CD4-positive, alpha-beta T cell (primary cell): Measurements from ENCODE around the gene PAPOLA. TPM values are rescaled to one million over a fixed set of nuclear protein-coding genes. Genes with fewer than 3 reads are reported as not detected.

Source experiments
- ATAC-seq: fragments of 200-7000 bp; cut with Tn5 transposase; one replicate; pipeline ENCODE4 v1.10.0; 2022; ENCODE audit warnings: mild to moderate bottlenecking; ENCODE audit not compliant: poor library complexity
- CTCF ChIA-PET: fragments of 350-600 bp; sonication (Branson Sonifier 250); formaldehyde crosslinking; loops from one replicate; lab custom pipeline; 2021; ENCODE audit warnings: antibody characterized with exemption, inconsistent platforms; lab: Charles Lee
- POLR2A ChIA-PET: fragments of 350-600 bp; sonication (Branson Sonifier 250); formaldehyde crosslinking; loops from one replicate; lab custom pipeline; 2021; ENCODE audit warnings: antibody characterized with exemption, inconsistent platforms; lab: Charles Lee
- DNase-seq, 14 experiments: peaks; one replicate each; pipeline ENCODE4 v3.0.0-alpha.2; 2013 to 2020; ENCODE audit warnings: mixed read lengths in 2 of 14
- H3K27ac ChIP-seq, 2 donors: one replicate each; pipeline versions ENCODE4 v1.5.1 to v1.7.0; 2013; ENCODE audit warnings: low read length in 2 of 2, low read depth in 1 of 2, mild to moderate bottlenecking in 1 of 2
- H3K27me3 ChIP-seq, 2 experiments: 1 replicate in 1 of 2; 2 replicates in 1 of 2; pipeline versions ENCODE4 v1.6.1 to v1.7.0; 2013; ENCODE audit warnings: low read length in 2 of 2, control low read depth in 1 of 2, mild to moderate bottlenecking in 1 of 2, moderate library complexity in 1 of 2; ENCODE audit not compliant: insufficient read depth in 2 of 2, control insufficient read depth in 1 of 2
- H3K36me3 ChIP-seq: one replicate; pipeline ENCODE4 v1.6.1; 2013; ENCODE audit warnings: low read length, control low read depth; ENCODE audit not compliant: insufficient read depth
- H3K4me1 ChIP-seq: one replicate; pipeline ENCODE4 v1.6.1; 2013; ENCODE audit warnings: low read length, control low read depth; ENCODE audit not compliant: insufficient read depth
- H3K4me3 ChIP-seq: one replicate; pipeline ENCODE4 v1.5.1; 2013; ENCODE audit warnings: mild to moderate bottlenecking, low read length, moderate library complexity
- H3K9me3 ChIP-seq, 2 experiments: 1 replicate in 1 of 2; 2 replicates in 1 of 2; pipeline versions ENCODE4 v1.6.1 to v1.7.0; 2013; ENCODE audit warnings: low read length in 2 of 2, mild to moderate bottlenecking in 2 of 2, control low read depth in 1 of 2, moderate library complexity in 1 of 2; ENCODE audit not compliant: control insufficient read depth in 1 of 2, insufficient read depth in 1 of 2
- H3K27ac Mint-ChIP-seq: one replicate; pipeline ENCODE4 v1.8.0; 2020; ENCODE audit warnings: mixed read lengths
- H3K27me3 Mint-ChIP-seq: one replicate; pipeline ENCODE4 v1.8.0; 2021; ENCODE audit warnings: mixed read lengths
- H3K36me3 Mint-ChIP-seq: one replicate; pipeline ENCODE4 v1.8.0; 2021; ENCODE audit warnings: low read depth, mixed read lengths
- H3K4me1 Mint-ChIP-seq: one replicate; pipeline ENCODE4 v1.8.0; 2021; ENCODE audit warnings: low read depth, mixed read lengths
- H3K4me3 Mint-ChIP-seq: one replicate; pipeline ENCODE4 v1.8.0; 2020; ENCODE audit warnings: mild to moderate bottlenecking, mixed read lengths
- H3K9me3 Mint-ChIP-seq: one replicate; pipeline ENCODE4 v1.8.0; 2020; ENCODE audit warnings: mixed read lengths
- intact Hi-C, 2 experiments: fragments of 100-400 bp; cut with DNase I in 1 of 2; cut with micrococcal nuclease in 1 of 2; formaldehyde crosslinking; loops; one replicate each; pipeline versions ENCODE4 v1.15.1 to v1.9.0; 2023 to 2025; cut with DNase I, micrococcal nuclease
- total RNA-seq, 174 experiments: library from RNA in 2 of 174; stranded (reverse) in 2 of 174; gene quantifications; one replicate each; pipeline ENCODE4 v1.2.3 and lab custom pipeline; 2021 to 2026
- TF ChIP-seq, protein P1 (sequence below): fragments of 200-600 bp; IDR thresholded peaks from one replicate; pipeline ENCODE4 v1.8.0; 2022; ENCODE audit warnings: antibody characterized with exemption, mild to moderate bottlenecking

The PAPOLA gene
- total RNA-seq, 2 experiments from 2014 or later, result 140 to 148 TPM

DNA sequence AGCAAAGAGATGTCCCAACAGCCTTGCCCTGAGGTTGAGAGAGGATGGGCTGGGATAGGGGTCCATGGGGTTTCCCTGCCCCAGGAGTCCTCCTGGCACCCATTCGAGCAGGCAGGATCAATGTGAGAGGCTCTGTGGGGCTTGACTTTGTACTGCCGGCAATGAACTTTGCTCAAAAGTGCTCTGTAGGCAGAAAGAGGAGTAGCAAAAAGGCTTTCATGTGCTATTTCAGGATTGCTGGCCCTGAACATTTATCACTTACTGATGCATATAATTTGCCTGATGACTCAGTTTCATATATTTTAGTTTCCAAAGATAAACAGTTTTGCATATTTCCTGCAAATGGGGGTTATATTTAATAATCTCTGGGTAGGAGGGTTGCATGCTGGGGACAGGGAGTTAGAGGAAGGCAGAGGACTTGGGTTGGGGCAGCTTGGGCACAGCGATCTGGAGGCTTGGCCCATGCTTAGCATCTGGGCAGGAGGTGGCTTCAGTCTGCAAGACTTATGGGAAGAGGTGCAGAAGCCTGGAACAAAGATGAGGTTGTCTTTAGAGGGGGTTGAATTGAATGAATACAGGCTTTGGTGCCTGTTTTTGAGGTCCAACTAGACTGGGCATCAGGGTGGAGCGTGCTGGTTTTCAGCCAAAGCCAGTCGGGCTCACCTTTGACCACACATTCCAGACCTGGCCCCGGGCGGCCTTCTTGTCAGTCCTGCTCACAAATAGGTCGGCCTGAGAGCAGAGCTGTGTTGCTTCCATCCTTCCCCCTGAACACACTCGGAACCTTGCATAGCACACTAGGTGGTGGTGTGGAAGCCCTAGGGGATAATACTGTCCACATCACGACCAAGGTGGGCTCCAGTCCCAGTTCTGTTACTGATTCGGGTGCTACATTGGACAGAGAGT, 101.4 kb downstream of the PAPOLA start:
- ATAC-seq, result no peak
- Mint-ChIP-seq H3K9me3 (no peaks in the 10 kb centered on the region), H3K4me1 (no peaks in the 10 kb centered on the region), H3K27ac (no peak overlapping the region), H3K36me3 (no peaks in the 10 kb centered on the region), H3K27me3 (peaks cover 39% of the 10 kb centered on the region), H3K4me3 (no peak overlapping the region)
- Histone ChIP-seq H3K36me3 (no peaks in the 10 kb centered on the region), H3K27me3 (peaks cover 2 to 4% of the 10 kb centered on the region in 2 experiments), H3K4me3 (no peak overlapping the region), H3K27ac (no peak overlapping the region), H3K9me3 (peaks cover 0 to 9% of the 10 kb centered on the region in 2 experiments), H3K4me1 (no peaks in the 10 kb centered on the region)
- no peak for DNase-seq
- intact Hi-C loops, result no loop called here
- ChIA-PET CTCF (no interaction called here), POLR2A (no interaction called here)
- TF ChIP-seq, protein P1, sequence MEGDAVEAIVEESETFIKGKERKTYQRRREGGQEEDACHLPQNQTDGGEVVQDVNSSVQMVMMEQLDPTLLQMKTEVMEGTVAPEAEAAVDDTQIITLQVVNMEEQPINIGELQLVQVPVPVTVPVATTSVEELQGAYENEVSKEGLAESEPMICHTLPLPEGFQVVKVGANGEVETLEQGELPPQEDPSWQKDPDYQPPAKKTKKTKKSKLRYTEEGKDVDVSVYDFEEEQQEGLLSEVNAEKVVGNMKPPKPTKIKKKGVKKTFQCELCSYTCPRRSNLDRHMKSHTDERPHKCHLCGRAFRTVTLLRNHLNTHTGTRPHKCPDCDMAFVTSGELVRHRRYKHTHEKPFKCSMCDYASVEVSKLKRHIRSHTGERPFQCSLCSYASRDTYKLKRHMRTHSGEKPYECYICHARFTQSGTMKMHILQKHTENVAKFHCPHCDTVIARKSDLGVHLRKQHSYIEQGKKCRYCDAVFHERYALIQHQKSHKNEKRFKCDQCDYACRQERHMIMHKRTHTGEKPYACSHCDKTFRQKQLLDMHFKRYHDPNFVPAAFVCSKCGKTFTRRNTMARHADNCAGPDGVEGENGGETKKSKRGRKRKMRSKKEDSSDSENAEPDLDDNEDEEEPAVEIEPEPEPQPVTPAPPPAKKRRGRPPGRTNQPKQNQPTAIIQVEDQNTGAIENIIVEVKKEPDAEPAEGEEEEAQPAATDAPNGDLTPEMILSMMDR, result no peak

DNA sequence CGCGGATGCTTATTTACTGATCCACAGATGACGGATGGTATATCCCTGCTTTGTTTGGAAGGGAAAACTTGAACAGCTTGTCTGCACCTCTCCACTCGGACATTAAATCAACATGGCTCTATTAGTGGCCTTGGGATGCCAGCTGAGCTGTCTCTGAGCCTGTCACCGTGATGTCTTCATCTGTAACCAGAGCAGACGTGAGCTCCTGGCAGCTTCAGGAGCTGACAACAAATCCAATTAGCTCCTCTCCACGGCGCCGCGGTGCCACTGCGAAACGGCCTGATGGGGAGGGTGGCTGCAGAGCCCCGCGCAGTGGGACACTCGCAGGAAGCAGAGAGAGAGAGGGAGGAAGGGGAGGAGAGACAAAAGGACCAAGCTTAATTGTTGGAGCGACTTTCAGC, 112.3 kb downstream of the PAPOLA start:
- Histone ChIP-seq H3K36me3 (no peaks in the 10 kb centered on the region), H3K27ac (no peak overlapping the region), H3K27me3 (peaks cover 7 to 8% of the 10 kb centered on the region in 2 experiments), H3K9me3 (no peaks in the 10 kb centered on the region), H3K4me1 (no peaks in the 10 kb centered on the region), H3K4me3 (no peak overlapping the region)
- TF ChIP-seq, protein P1, result no peak
- no peaks in the 10 kb centered on the region for H3K4me1 Mint-ChIP-seq
- ATAC-seq (no peak), DNase-seq (no peak)
- peaks cover 44% of the 10 kb centered on the region for H3K27me3 Mint-ChIP-seq
- intact Hi-C loops, result no loop called here
- ChIA-PET CTCF (no interaction called here), POLR2A (no interaction called here)
- no peaks in the 10 kb centered on the region for H3K36me3 Mint-ChIP-seq
- H3K4me3 Mint-ChIP-seq, result no peak overlapping the region
- no peaks in the 10 kb centered on the region for H3K9me3 Mint-ChIP-seq
- H3K27ac Mint-ChIP-seq, result no peak overlapping the region

DNA sequence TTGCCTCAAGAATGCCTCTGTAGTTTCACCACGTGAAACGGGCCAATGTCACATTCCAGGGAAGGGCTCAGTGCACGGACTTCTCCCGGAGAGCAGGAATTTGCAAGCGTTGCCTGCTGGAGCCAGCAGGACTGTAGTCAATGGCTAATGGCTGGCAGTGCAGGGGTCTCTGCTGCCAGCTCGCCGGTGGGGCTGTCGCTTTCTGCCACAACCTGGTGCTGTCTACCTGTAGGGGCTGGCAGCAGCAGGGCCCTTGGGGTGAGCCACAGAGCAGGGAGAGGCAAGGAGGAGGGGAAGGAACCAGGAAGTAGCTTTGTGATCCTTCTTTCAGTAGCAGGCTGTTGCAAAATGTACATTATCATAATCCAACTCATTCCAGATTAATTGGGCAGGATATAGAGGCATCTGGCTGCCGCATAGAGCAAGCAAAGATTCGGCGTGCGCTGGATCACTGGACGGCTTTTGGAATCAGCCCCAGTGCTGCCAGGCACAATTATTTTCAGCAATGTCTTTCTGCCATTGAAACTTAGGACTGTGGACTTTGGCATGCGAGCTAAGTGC, 114.1 kb downstream of the PAPOLA start:
- Mint-ChIP-seq H3K36me3 (no peaks in the 10 kb centered on the region), H3K27me3 (peaks cover 45% of the 10 kb centered on the region), H3K4me1 (no peaks in the 10 kb centered on the region), H3K4me3 (no peak overlapping the region), H3K27ac (no peak overlapping the region), H3K9me3 (no peaks in the 10 kb centered on the region)
- no peak overlapping the region for H3K4me3 ChIP-seq
- no peak overlapping the region for H3K27ac ChIP-seq
- H3K9me3 ChIP-seq, result no peaks in the 10 kb centered on the region
- H3K27me3 ChIP-seq, result peaks cover 7 to 8% of the 10 kb centered on the region in 2 experiments
- intact Hi-C loops, result no loop called here
- ChIA-PET CTCF (no interaction called here), POLR2A (no interaction called here)
- ATAC-seq (no peak), DNase-seq (no peak)
- TF ChIP-seq, protein P1, result no peak
- no peaks in the 10 kb centered on the region for H3K4me1 ChIP-seq
- no peaks in the 10 kb centered on the region for H3K36me3 ChIP-seq

Other genes with a start within 250 kb of the PAPOLA start
- gene BDKRB1, start 246.2 kb upstream of the PAPOLA start, total RNA-seq, result not detected
- gene ATG2B, start 139.0 kb upstream of the PAPOLA start, total RNA-seq, result 10 to 100 TPM; 20.1 to 20.2 TPM
- gene GSKIP, start 138.9 kb upstream of the PAPOLA start, total RNA-seq, result 10 to 100 TPM; 10.3 to 11.9 TPM
- not detected for gene AK7, start 110.3 kb upstream of the PAPOLA start, total RNA-seq